ENCODE data around the gene FUS. TPM values are rescaled to one million over a fixed set of nuclear protein-coding genes. Genes with fewer than 3 reads are reported as not detected.
A peak's percentile ranks its signal among the peaks of the same experiment; 100 is the strongest.

The FUS gene
- total RNA-seq, 2 donors from 2014 or later, result 698 to 827 TPM

- Mint-ChIP-seq H3K4me3 (peak overlapping the region; percentile 90), H3K27ac (peak overlapping the region; percentile 78), H3K9me3 (no peaks in the 10 kb centered on the region), H3K36me3 (ENCODE audit: low read depth) (peaks cover 21% of the 10 kb centered on the region), H3K27me3 (ENCODE audit: insufficient read depth) (no peaks in the 10 kb centered on the region), H3K4me1 (peaks cover 28% of the 10 kb centered on the region)
- peaks cover 14% of the 10 kb centered on the region for H3K36me3 ChIP-seq (ENCODE audit: control insufficient read depth, insufficient read depth, low read length)
- H3K9ac ChIP-seq (ENCODE audit: extremely low read depth, low read length, poor library complexity, severe bottlenecking), result no peak overlapping the region
- no peak for DNase-seq
- H3K27me3 ChIP-seq (ENCODE audit: control insufficient read depth, insufficient read depth, low read length, poor library complexity, severe bottlenecking), result no peaks in the 10 kb centered on the region
- WGBS, 2 experiments (ENCODE audit: insufficient coverage in 1 of 2, insufficient read length in 1 of 2), result 95 to 100% methylated on average over 1 to 6 of the region's 6 CpGs
- H3K4me1 ChIP-seq (ENCODE audit: control insufficient read depth, insufficient read depth, low read length), result peaks cover 10% of the 10 kb centered on the region
- no peak overlapping the region for H3K27ac ChIP-seq (ENCODE audit: low read depth, low read length)
- TF ChIP-seq CTCF (conservative IDR thresholded peaks at IDR 0.05), result no peak
- H3K4me3 ChIP-seq (ENCODE audit: low read length), result no peak overlapping the region
- no peaks in the 10 kb centered on the region for H3K9me3 ChIP-seq (ENCODE audit: control insufficient read depth, low read length)
Measured at GRCh38 chr16:31133046-31133501, 46.9 kb upstream of the FUS start.

- Histone ChIP-seq H3K4me1 (ENCODE audit: control insufficient read depth, insufficient read depth, low read length) (peaks cover 10% of the 10 kb centered on the region), H3K36me3 (ENCODE audit: control insufficient read depth, insufficient read depth, low read length) (peaks cover 14% of the 10 kb centered on the region), H3K4me3 (ENCODE audit: low read length) (peak overlapping the region; percentile 94), H3K9ac (ENCODE audit: extremely low read depth, low read length, poor library complexity, severe bottlenecking) (peak overlapping the region; percentile 84), H3K27ac (ENCODE audit: low read depth, low read length) (no peak overlapping the region), H3K9me3 (ENCODE audit: control insufficient read depth, low read length) (no peaks in the 10 kb centered on the region), H3K27me3 (ENCODE audit: control insufficient read depth, insufficient read depth, low read length, poor library complexity, severe bottlenecking) (no peaks in the 10 kb centered on the region)
- 39 to 46% methylated on average over 3 to 5 of the region's 5 CpGs for WGBS, 2 experiments (ENCODE audit: insufficient coverage in 1 of 2, insufficient read length in 1 of 2)
- H3K9me3 Mint-ChIP-seq, result no peaks in the 10 kb centered on the region
- H3K36me3 Mint-ChIP-seq (ENCODE audit: low read depth), result peaks cover 20% of the 10 kb centered on the region
- TF ChIP-seq CTCF (conservative IDR thresholded peaks at IDR 0.05), result no peak
- H3K4me1 Mint-ChIP-seq, result peaks cover 32% of the 10 kb centered on the region
- peak overlapping the region; percentile 90 for H3K4me3 Mint-ChIP-seq
- H3K27me3 Mint-ChIP-seq (ENCODE audit: insufficient read depth), result no peaks in the 10 kb centered on the region
- peak overlapping the region; percentile 96 for H3K27ac Mint-ChIP-seq
- no peak for DNase-seq
Measured at GRCh38 chr16:31134091-31134571, 45.8 kb upstream of the FUS start.

GRCh38 chr16:31134625-31135534 lies 45.1 kb upstream of the FUS start:
- Histone ChIP-seq H3K9me3 (ENCODE audit: control insufficient read depth, low read length) (no peaks in the 10 kb centered on the region), H3K27me3 (ENCODE audit: control insufficient read depth, insufficient read depth, low read length, poor library complexity, severe bottlenecking) (no peaks in the 10 kb centered on the region), H3K27ac (ENCODE audit: low read depth, low read length) (peak overlapping the region; percentile 60), H3K36me3 (ENCODE audit: control insufficient read depth, insufficient read depth, low read length) (peaks cover 14% of the 10 kb centered on the region), H3K9ac (ENCODE audit: extremely low read depth, low read length, poor library complexity, severe bottlenecking) (peak overlapping the region; percentile 84), H3K4me1 (ENCODE audit: control insufficient read depth, insufficient read depth, low read length) (peaks cover 10% of the 10 kb centered on the region), H3K4me3 (ENCODE audit: low read length) (peak overlapping the region; percentile 94)
- DNase-seq, result peak; percentile 90
- Mint-ChIP-seq H3K4me3 (peak overlapping the region; percentile 90), H3K27me3 (ENCODE audit: insufficient read depth) (no peaks in the 10 kb centered on the region), H3K36me3 (ENCODE audit: low read depth) (peaks cover 20% of the 10 kb centered on the region), H3K4me1 (peaks cover 32% of the 10 kb centered on the region), H3K9me3 (no peaks in the 10 kb centered on the region), H3K27ac (peak overlapping the region; percentile 96)
- peak; percentile 54 for TF ChIP-seq CTCF (conservative IDR thresholded peaks at IDR 0.05)
- 13 to 17% methylated on average over 1 to 14 of the region's 18 CpGs for WGBS, 2 experiments (ENCODE audit: insufficient coverage in 1 of 2, insufficient read length in 1 of 2)
